HepG2 (cell line): ENCODE results near the gene DPH1. TPM values are rescaled to one million over a fixed set of nuclear protein-coding genes. Genes with fewer than 3 reads are reported as not detected.

ENCODE experiments used
- FOXA1 ChIP-seq, 2 experiments: fragments of 450-650 bp in 1 of 2; sonication (generic) in 1 of 2; formaldehyde crosslinking in 1 of 2; IDR thresholded peaks; 2 replicates each; pipeline versions ENCODE4 v1.4.0 to v1.6.1; 2016 to 2020; ENCODE audit warnings: missing genetic modification reagents in 1 of 2
- FOXP1 ChIP-seq, 2 experiments: fragments of 450-650 bp in 1 of 2; IDR thresholded peaks; 2 replicates each; pipeline ENCODE4 v1.6.1; 2017 to 2018; ENCODE audit warnings: antibody characterized with exemption in 1 of 2
- GABPB1 ChIP-seq: IDR thresholded peaks from 2 replicates; pipeline ENCODE4 v1.6.1; 2016; ENCODE audit warnings: mild to moderate bottlenecking, missing genetic modification reagents, moderate library complexity, missing compliant biosample characterization
- HIVEP1 ChIP-seq: sonication (generic); formaldehyde crosslinking; IDR thresholded peaks from 2 replicates; pipeline ENCODE4 v1.4.0; 2020; ENCODE audit warnings: mild to moderate bottlenecking, missing genetic modification reagents
- HNRNPL ChIP-seq: fragments of 200-400 bp; formaldehyde crosslinking; IDR thresholded peaks from 2 replicates; pipeline ENCODE4 v1.6.1; 2017; ENCODE audit warnings: mild to moderate bottlenecking, low read depth, low read length
- JARID2 ChIP-seq: sonication (generic); formaldehyde crosslinking; IDR thresholded peaks from 2 replicates; pipeline ENCODE4 v1.8.1; 2023; ENCODE audit warnings: missing genetic modification reagents, inconsistent platforms; ENCODE audit not compliant: insufficient replicate concordance
- KDM2A ChIP-seq: sonication (generic); formaldehyde crosslinking; IDR thresholded peaks from 2 replicates; pipeline ENCODE4 v1.4.0; 2020; ENCODE audit warnings: low read depth, missing genetic modification reagents, borderline replicate concordance
- KDM5B ChIP-seq: sonication (generic); formaldehyde crosslinking; IDR thresholded peaks from 2 replicates; pipeline ENCODE4 v1.4.0; 2020; ENCODE audit warnings: missing genetic modification reagents, mild to moderate bottlenecking, borderline replicate concordance
- MEIS1 ChIP-seq: sonication (generic); formaldehyde crosslinking; IDR thresholded peaks from 2 replicates; pipeline ENCODE4 v1.9.0; 2021; ENCODE audit warnings: mild to moderate bottlenecking, missing genetic modification reagents, moderate library complexity, borderline replicate concordance
- MEIS2 ChIP-seq: sonication (generic); formaldehyde crosslinking; IDR thresholded peaks from 2 replicates; pipeline ENCODE4 v1.9.0; 2021; ENCODE audit warnings: mild to moderate bottlenecking, missing genetic modification reagents
- NR1H2 ChIP-seq: sonication (generic); formaldehyde crosslinking; IDR thresholded peaks from 2 replicates; pipeline ENCODE4 v1.8.1; 2022; ENCODE audit warnings: low read depth, missing genetic modification reagents, borderline replicate concordance
- SAFB2 ChIP-seq: sonication (generic); formaldehyde crosslinking; IDR thresholded peaks from 2 replicates; pipeline ENCODE4 v1.5.1; 2020; ENCODE audit warnings: missing genetic modification reagents, low read depth, mild to moderate bottlenecking, borderline replicate concordance
- SKI ChIP-seq: fragments of 450-650 bp; IDR thresholded peaks from one replicate; pipeline ENCODE4 v1.6.1; 2018; ENCODE audit warnings: mild to moderate bottlenecking; ENCODE audit not compliant: partially characterized antibody
- SOX6 ChIP-seq, 2 experiments: fragments of 450-650 bp in 1 of 2; sonication (generic) in 1 of 2; formaldehyde crosslinking in 1 of 2; IDR thresholded peaks; 2 replicates each; pipeline versions ENCODE4 v1.4.0 to v1.6.1; 2017 to 2020; ENCODE audit warnings: antibody characterized with exemption in 1 of 2, mild to moderate bottlenecking in 1 of 2, missing genetic modification reagents in 1 of 2
- TGIF2 ChIP-seq: IDR thresholded peaks from 2 replicates; pipeline ENCODE4 v1.6.1; 2016; ENCODE audit warnings: control low read depth, missing compliant biosample characterization
- ZKSCAN1 ChIP-seq: fragments of 150-350 bp; IDR thresholded peaks from 2 replicates; pipeline ENCODE4 v1.6.1; 2014; ENCODE audit warnings: low read length
- ZNF713 ChIP-seq: sonication (generic); formaldehyde crosslinking; IDR thresholded peaks from 2 replicates; pipeline ENCODE4 v1.4.0; 2020; ENCODE audit warnings: mild to moderate bottlenecking, missing genetic modification reagents
- ZNF780A ChIP-seq: sonication (generic); formaldehyde crosslinking; IDR thresholded peaks from 2 replicates; pipeline ENCODE4 v1.8.0; 2022; ENCODE audit warnings: mild to moderate bottlenecking, missing genetic modification reagents, moderate library complexity
- polyA plus RNA-seq, 8 experiments: library from polyadenylated mRNA; depleted of rRNA in 3 of 8; stranded (reverse) in 7 of 8; unstranded in 1 of 8; fragments of >200 nt; fragmentation: Illumina TruSeq in 4 of 8; extraction: Trizol in 4 of 8; gene quantifications; 2 replicates each; pipeline versions ENCODE4 v1.2.1 to v1.2.3, GENCODE V29; 2011 to 2016; ENCODE audit warnings: low read depth in 4 of 8, missing spikeins in 1 of 8, mixed read lengths in 1 of 8; ENCODE audit not compliant: insufficient read depth in 1 of 8
- total RNA-seq, 5 experiments: library from RNA; depleted of rRNA; stranded (reverse); fragments of >200 nt; fragmentation: Illumina TruSeq; extraction: Trizol; gene quantifications; 2 replicates each; pipeline ENCODE4 v1.2.3, GENCODE V29; 2016; ENCODE audit warnings: low read depth in 1 of 5
- TF ChIP-seq, protein P1 (sequence below): sonication (generic); formaldehyde crosslinking; IDR thresholded peaks from 2 replicates; pipeline ENCODE4 v1.4.0; 2020; ENCODE audit warnings: missing genetic modification reagents
- TF ChIP-seq, protein P2 (sequence below): sonication (generic); formaldehyde crosslinking; IDR thresholded peaks from 2 replicates; pipeline ENCODE4 v1.4.0; 2020; ENCODE audit warnings: missing genetic modification reagents
- TF ChIP-seq, protein P3 (sequence below): sonication (generic); formaldehyde crosslinking; IDR thresholded peaks from 2 replicates; pipeline ENCODE4 v1.4.0; 2020; ENCODE audit warnings: missing genetic modification reagents
- TF ChIP-seq, protein P4 (sequence below): sonication (generic); formaldehyde crosslinking; conservative IDR thresholded peaks from 2 replicates; pipeline ENCODE4 v1.8.0; 2022; ENCODE audit warnings: low read depth, missing genetic modification reagents

Gene DPH1
- total and polyA plus RNA-seq, 2 of the 13 experiments (the other 11 are each of a cell fraction or from before 2014, with no cell fraction given), result 25.3 to 42.8 TPM

DNA sequence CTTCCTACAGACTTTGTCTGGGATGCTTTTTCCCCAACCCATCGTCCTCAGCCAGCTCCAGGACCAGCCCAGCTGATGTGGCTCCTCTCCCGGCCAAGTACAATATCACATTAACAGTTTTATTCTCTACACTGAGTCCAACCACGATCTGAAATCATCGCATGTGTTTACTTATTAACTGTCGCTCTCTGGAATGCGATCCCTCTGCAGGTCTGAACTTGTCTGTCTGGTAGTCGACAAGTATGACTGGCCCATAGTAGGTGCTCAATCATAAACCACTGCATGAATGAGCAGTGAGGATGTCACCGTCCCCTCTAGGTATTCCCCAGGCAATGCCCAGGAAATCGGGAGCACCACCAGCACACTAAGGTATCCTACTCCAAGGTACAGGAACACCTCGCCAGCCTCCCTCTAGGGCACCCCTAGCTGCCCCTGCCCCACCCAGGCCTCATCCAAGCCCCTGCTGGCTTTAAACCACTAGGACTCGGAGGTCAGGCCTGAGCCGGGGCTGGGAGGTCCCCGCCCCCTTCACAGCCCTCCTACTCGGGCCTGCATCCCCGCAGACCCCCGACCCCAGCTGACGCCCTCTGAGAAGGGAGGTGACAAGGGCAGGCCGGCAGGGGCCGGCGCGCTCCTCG lies 32.5 kb upstream of the DPH1 start (continued):
- TF ChIP-seq SOX6 (IDR thresholded peaks at IDR 0.05) (no peak), SOX6 (CRISPR knock-in tag; IDR thresholded peaks at IDR 0.05) (0 out of 2 replicates have a peak, but pooled peaks have one; percentile 12), FOXA1 (IDR thresholded peaks at IDR 0.05) (no peak), FOXA1 (CRISPR knock-in tag; IDR thresholded peaks at IDR 0.05) (peak; percentile 52; the same call in 1 of the 2 replicates), HIVEP1 (CRISPR knock-in tag) (no peak; the same call in 1 of the 2 replicates), KDM2A (no peak), ZNF713 (CRISPR knock-in tag) (no peak), KDM5B (CRISPR knock-in tag) (no peak; the same call in 1 of the 2 replicates), ZKSCAN1 (peak; percentile 96), NR1H2 (CRISPR knock-in tag) (0 out of 2 replicates have a peak, but pooled peaks have one; percentile 47), TGIF2 (no peak), SKI (peak; percentile 18), GABPB1 (CRISPR knock-in tag) (peak; percentile 7), JARID2 (peak; percentile 40), HNRNPL (0 out of 2 replicates have a peak, but pooled peaks have one; percentile 16), SAFB2 (0 out of 2 replicates have a peak, but pooled peaks have one; percentile 16), MEIS1 (CRISPR knock-in tag) (0 out of 2 replicates have a peak, but pooled peaks have one; percentile 2), FOXP1 (IDR thresholded peaks at IDR 0.05) (no peak), FOXP1 (CRISPR knock-in tag; IDR thresholded peaks at IDR 0.05) (0 out of 2 replicates have a peak, but pooled peaks have one; percentile 4), ZNF780A (CRISPR knock-in tag) (no peak), MEIS2 (CRISPR knock-in tag) (peak; percentile 16; the same call in 1 of the 2 replicates)
- TF ChIP-seq, protein P1, sequence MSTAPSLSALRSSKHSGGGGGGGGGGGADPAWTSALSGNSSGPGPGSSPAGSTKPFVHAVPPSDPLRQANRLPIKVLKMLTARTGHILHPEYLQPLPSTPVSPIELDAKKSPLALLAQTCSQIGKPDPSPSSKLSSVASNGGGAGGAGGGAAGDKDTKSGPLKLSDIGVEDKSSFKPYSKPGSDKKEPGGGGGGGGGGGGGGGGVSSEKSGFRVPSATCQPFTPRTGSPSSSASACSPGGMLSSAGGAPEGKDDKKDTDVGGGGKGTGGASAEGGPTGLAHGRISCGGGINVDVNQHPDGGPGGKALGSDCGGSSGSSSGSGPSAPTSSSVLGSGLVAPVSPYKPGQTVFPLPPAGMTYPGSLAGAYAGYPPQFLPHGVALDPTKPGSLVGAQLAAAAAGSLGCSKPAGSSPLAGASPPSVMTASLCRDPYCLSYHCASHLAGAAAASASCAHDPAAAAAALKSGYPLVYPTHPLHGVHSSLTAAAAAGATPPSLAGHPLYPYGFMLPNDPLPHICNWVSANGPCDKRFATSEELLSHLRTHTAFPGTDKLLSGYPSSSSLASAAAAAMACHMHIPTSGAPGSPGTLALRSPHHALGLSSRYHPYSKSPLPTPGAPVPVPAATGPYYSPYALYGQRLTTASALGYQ (CRISPR knock-in tag), result no peak
- TF ChIP-seq, protein P2, sequence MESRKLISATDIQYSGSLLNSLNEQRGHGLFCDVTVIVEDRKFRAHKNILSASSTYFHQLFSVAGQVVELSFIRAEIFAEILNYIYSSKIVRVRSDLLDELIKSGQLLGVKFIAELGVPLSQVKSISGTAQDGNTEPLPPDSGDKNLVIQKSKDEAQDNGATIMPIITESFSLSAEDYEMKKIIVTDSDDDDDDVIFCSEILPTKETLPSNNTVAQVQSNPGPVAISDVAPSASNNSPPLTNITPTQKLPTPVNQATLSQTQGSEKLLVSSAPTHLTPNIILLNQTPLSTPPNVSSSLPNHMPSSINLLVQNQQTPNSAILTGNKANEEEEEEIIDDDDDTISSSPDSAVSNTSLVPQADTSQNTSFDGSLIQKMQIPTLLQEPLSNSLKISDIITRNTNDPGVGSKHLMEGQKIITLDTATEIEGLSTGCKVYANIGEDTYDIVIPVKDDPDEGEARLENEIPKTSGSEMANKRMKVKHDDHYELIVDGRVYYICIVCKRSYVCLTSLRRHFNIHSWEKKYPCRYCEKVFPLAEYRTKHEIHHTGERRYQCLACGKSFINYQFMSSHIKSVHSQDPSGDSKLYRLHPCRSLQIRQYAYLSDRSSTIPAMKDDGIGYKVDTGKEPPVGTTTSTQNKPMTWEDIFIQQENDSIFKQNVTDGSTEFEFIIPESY (CRISPR knock-in tag), result no peak
- TF ChIP-seq, protein P3, sequence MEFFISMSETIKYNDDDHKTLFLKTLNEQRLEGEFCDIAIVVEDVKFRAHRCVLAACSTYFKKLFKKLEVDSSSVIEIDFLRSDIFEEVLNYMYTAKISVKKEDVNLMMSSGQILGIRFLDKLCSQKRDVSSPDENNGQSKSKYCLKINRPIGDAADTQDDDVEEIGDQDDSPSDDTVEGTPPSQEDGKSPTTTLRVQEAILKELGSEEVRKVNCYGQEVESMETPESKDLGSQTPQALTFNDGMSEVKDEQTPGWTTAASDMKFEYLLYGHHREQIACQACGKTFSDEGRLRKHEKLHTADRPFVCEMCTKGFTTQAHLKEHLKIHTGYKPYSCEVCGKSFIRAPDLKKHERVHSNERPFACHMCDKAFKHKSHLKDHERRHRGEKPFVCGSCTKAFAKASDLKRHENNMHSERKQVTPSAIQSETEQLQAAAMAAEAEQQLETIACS (CRISPR knock-in tag), result no peak
- TF ChIP-seq, protein P4, sequence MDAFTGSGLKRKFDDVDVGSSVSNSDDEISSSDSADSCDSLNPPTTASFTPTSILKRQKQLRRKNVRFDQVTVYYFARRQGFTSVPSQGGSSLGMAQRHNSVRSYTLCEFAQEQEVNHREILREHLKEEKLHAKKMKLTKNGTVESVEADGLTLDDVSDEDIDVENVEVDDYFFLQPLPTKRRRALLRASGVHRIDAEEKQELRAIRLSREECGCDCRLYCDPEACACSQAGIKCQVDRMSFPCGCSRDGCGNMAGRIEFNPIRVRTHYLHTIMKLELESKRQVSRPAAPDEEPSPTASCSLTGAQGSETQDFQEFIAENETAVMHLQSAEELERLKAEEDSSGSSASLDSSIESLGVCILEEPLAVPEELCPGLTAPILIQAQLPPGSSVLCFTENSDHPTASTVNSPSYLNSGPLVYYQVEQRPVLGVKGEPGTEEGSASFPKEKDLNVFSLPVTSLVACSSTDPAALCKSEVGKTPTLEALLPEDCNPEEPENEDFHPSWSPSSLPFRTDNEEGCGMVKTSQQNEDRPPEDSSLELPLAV, result no peak
